ENCODE data around the gene MACROD2. TPM values are rescaled to one million over a fixed set of nuclear protein-coding genes. Genes with fewer than 3 reads are reported as not detected.

MACROD2 gene
- total RNA-seq, 2 donors from 2014 or later: 8.0 to 19.4 TPM

- H3K4me3 ChIP-seq: no peak overlapping the region
- intact Hi-C loops (cut with DNase I): no loop called here
- TF ChIP-seq POLR2A (IDR thresholded peaks at IDR 0.05): no peak
- no peak for TF ChIP-seq POLR2AphosphoS5 (IDR thresholded peaks at IDR 0.05)
- 80% methylated on average over 2 of the region's 2 CpGs for WGBS
- no peak overlapping the region for H3K27ac ChIP-seq
- no peaks in the 10 kb centered on the region for H3K36me3 ChIP-seq
- H3K9me3 ChIP-seq: no peaks in the 10 kb centered on the region
- no peaks in the 10 kb centered on the region for H3K27me3 ChIP-seq (replicated peaks; ENCODE audit: insufficient read depth)
- no peaks in the 10 kb centered on the region for H3K4me1 ChIP-seq (replicated peaks)
- no peak for DNase-seq (ENCODE audit: low spot score)
These were observed 859.9 kb downstream of the MACROD2 start for GRCh38 chr20:14855171-14855570.

- Histone ChIP-seq H3K27ac (no peak overlapping the region), H3K4me3 (no peak overlapping the region), H3K9me3 (no peaks in the 10 kb centered on the region), H3K4me1 (replicated peaks) (no peaks in the 10 kb centered on the region), H3K36me3 (no peaks in the 10 kb centered on the region), H3K27me3 (replicated peaks; ENCODE audit: insufficient read depth) (no peaks in the 10 kb centered on the region)
- no peak for TF ChIP-seq POLR2AphosphoS5 (IDR thresholded peaks at IDR 0.05)
- TF ChIP-seq POLR2A (IDR thresholded peaks at IDR 0.05): no peak
- TF ChIP-seq CTCF (IDR thresholded peaks at IDR 0.05): no peak
- intact Hi-C loops (cut with DNase I): no loop called here
- DNase-seq (ENCODE audit: low spot score): no peak
These were observed 864.3 kb downstream of the MACROD2 start for GRCh38 chr20:14859627-14860026.

- H3K9me3 ChIP-seq: no peaks in the 10 kb centered on the region
- no peaks in the 10 kb centered on the region for H3K27me3 ChIP-seq (replicated peaks; ENCODE audit: insufficient read depth)
- WGBS: 13% methylated on average over 4 of the region's 4 CpGs
- TF ChIP-seq POLR2AphosphoS5 (IDR thresholded peaks at IDR 0.05) (no peak), CTCF (IDR thresholded peaks at IDR 0.05) (no peak), POLR2A (IDR thresholded peaks at IDR 0.05) (no peak)
- no peak for DNase-seq (ENCODE audit: low spot score)
- H3K4me1 ChIP-seq (replicated peaks): no peaks in the 10 kb centered on the region
- intact Hi-C loops (cut with DNase I): no loop called here
- H3K4me3 ChIP-seq: no peak overlapping the region
- H3K36me3 ChIP-seq: no peaks in the 10 kb centered on the region
- no peak overlapping the region for H3K27ac ChIP-seq
These were observed 865.1 kb downstream of the MACROD2 start for GRCh38 chr20:14860410-14860814.

- Histone ChIP-seq H3K27ac (no peak overlapping the region), H3K9me3 (no peaks in the 10 kb centered on the region), H3K4me1 (replicated peaks) (no peaks in the 10 kb centered on the region), H3K4me3 (no peak overlapping the region), H3K27me3 (replicated peaks; ENCODE audit: insufficient read depth) (no peaks in the 10 kb centered on the region), H3K36me3 (no peaks in the 10 kb centered on the region)
- intact Hi-C loops (cut with DNase I): no loop called here
- no peak for TF ChIP-seq CTCF (IDR thresholded peaks at IDR 0.05)
- TF ChIP-seq POLR2A (IDR thresholded peaks at IDR 0.05): no peak
- no peak for TF ChIP-seq POLR2AphosphoS5 (IDR thresholded peaks at IDR 0.05)
- no peak for DNase-seq (ENCODE audit: low spot score)
- WGBS: 99% methylated on average over 4 of the region's 4 CpGs
These were observed 865.8 kb downstream of the MACROD2 start for GRCh38 chr20:14861028-14861699.

GRCh38 chr20:14865169-14865568, 869.9 kb downstream of the MACROD2 start:
- no peak overlapping the region for H3K4me3 ChIP-seq
- no peak overlapping the region for H3K27ac ChIP-seq
- no peak for DNase-seq (ENCODE audit: low spot score)
- WGBS: 77% methylated on average over 3 of the region's 3 CpGs
- TF ChIP-seq CTCF (IDR thresholded peaks at IDR 0.05) (no peak), POLR2AphosphoS5 (IDR thresholded peaks at IDR 0.05) (no peak), POLR2A (IDR thresholded peaks at IDR 0.05) (no peak)
- H3K4me1 ChIP-seq (replicated peaks): no peaks in the 10 kb centered on the region
- H3K36me3 ChIP-seq: no peaks in the 10 kb centered on the region
- no peaks in the 10 kb centered on the region for H3K27me3 ChIP-seq (replicated peaks; ENCODE audit: insufficient read depth)
- H3K9me3 ChIP-seq: no peaks in the 10 kb centered on the region
- intact Hi-C loops (cut with DNase I): no loop called here
